ENCODE data around the gene RABL2B. TPM values are rescaled to one million over a fixed set of nuclear protein-coding genes. Genes with fewer than 3 reads are reported as not detected.
"Not testable (repeated sequence)": the region's sequence is repeated elsewhere in the genome, so short reads cannot be mapped to it uniquely, and the experiment has no call there.

The RABL2B gene
- total and polyA plus RNA-seq, 11 donors = 3.8 to 12.7 (median 6.7) TPM

- intact Hi-C loops (cut with DNase I); DNase-seq; H3K4me3 ChIP-seq; H3K9me3 ChIP-seq; H3K4me1 ChIP-seq; ATAC-seq; H3K27ac ChIP-seq; H3K36me3 ChIP-seq; H3K27me3 ChIP-seq: not testable (repeated sequence)
- WGBS, 4 donors = 74 to 86% (median 81%) methylated on average over 9 to 13 of the region's 13 CpGs
These were observed 34.8 kb downstream of the RABL2B start for GRCh38 chr22:50748630-50749029.

GRCh38 chr22:50747521-50747920, 35.9 kb downstream of the RABL2B start:
- DNase-seq; H3K27me3 ChIP-seq; H3K9me3 ChIP-seq; H3K4me1 ChIP-seq; H3K36me3 ChIP-seq; intact Hi-C loops (cut with DNase I); H3K27ac ChIP-seq; ATAC-seq; H3K4me3 ChIP-seq: not testable (repeated sequence)
- 78 to 88% (median 84%) methylated on average over 1 of the region's 1 CpG for WGBS, 4 donors

- DNase-seq; H3K9me3 ChIP-seq; H3K4me1 ChIP-seq; H3K36me3 ChIP-seq; ATAC-seq; intact Hi-C loops (cut with DNase I); H3K27me3 ChIP-seq; H3K4me3 ChIP-seq; H3K27ac ChIP-seq: not testable (repeated sequence)
- WGBS, 4 donors = 68 to 84% (median 83%) methylated on average over 3 to 9 of the region's 12 CpGs
These were observed 39.0 kb downstream of the RABL2B start for GRCh38 chr22:50744424-50744823.

- ATAC-seq; H3K36me3 ChIP-seq; H3K4me3 ChIP-seq; DNase-seq; H3K4me1 ChIP-seq; H3K27me3 ChIP-seq; intact Hi-C loops (cut with DNase I); H3K27ac ChIP-seq; H3K9me3 ChIP-seq: not testable (repeated sequence)
- 85 to 90% (median 87%) methylated on average over 5 of the region's 5 CpGs for WGBS, 4 donors
These were observed 42.7 kb downstream of the RABL2B start for GRCh38 chr22:50740714-50741113.

- Histone ChIP-seq H3K9me3 (no peaks in the 10 kb centered on the region), H3K27ac (no peak overlapping the region), H3K27me3 (peaks cover 0 to 9% (median 0%) of the 10 kb centered on the region in 9 donors), H3K4me3 (no peak overlapping the region), H3K36me3 (no peaks in the 10 kb centered on the region), H3K4me1 (no peaks in the 10 kb centered on the region)
- DNase-seq = peak in 2 of 5 donors; percentile 13 to 37
- WGBS, 4 donors = 75 to 83% (median 79%) methylated on average over 7 to 12 of the region's 12 CpGs
- ATAC-seq = no peak
- TF ChIP-seq POLR2A (IDR thresholded peaks at IDR 0.05) (no peak), CTCF (IDR thresholded peaks at IDR 0.05) (no peak)
- intact Hi-C loops (cut with DNase I) = no loop called here
These were observed 43.5 kb downstream of the RABL2B start for GRCh38 chr22:50739894-50740293.

GRCh38 chr22:50739279-50739691, 44.2 kb downstream of the RABL2B start:
- DNase-seq (peak in 1 of 5 donors; percentile 16), ATAC-seq (no peak)
- H3K4me3 ChIP-seq = no peak overlapping the region
- no peaks in the 10 kb centered on the region for H3K36me3 ChIP-seq
- H3K9me3 ChIP-seq = no peaks in the 10 kb centered on the region
- TF ChIP-seq POLR2A (IDR thresholded peaks at IDR 0.05) = no peak
- TF ChIP-seq CTCF (IDR thresholded peaks at IDR 0.05) = no peak
- H3K27me3 ChIP-seq = peaks cover 0 to 15% (median 0%) of the 10 kb centered on the region in 9 donors
- 67 to 75% (median 74%) methylated on average over 7 to 17 of the region's 17 CpGs for WGBS, 4 donors
- intact Hi-C loops (cut with DNase I) = no loop called here
- no peaks in the 10 kb centered on the region for H3K4me1 ChIP-seq
- no peak overlapping the region for H3K27ac ChIP-seq
